H9 (cell line): Measurements from ENCODE around the gene FAM53B. TPM values are rescaled to one million over a fixed set of nuclear protein-coding genes. Genes with fewer than 3 reads are reported as not detected.

Source experiments
- DNase-seq: peaks from one replicate; pipeline ENCODE4 v3.0.0-alpha.2; 2017
- H2AFZ ChIP-seq: one replicate; pipeline ENCODE4 v1.6.1; 2013; ENCODE audit warnings: mild to moderate bottlenecking, low read length, control low read depth, moderate library complexity
- H2AK5ac ChIP-seq: 2 replicates; pipeline ENCODE4 v1.6.1; 2013; ENCODE audit warnings: low read length, control low read depth, mixed read lengths; ENCODE audit not compliant: insufficient read length
- H2BK120ac ChIP-seq: one replicate; pipeline ENCODE4 v1.6.1; 2013; ENCODE audit warnings: low read depth, mild to moderate bottlenecking, low read length, control low read depth, inconsistent platforms; ENCODE audit not compliant: poor library complexity, severe bottlenecking
- H2BK12ac ChIP-seq: 2 replicates; pipeline ENCODE4 v1.6.1; 2013; ENCODE audit warnings: low read length, control low read depth, mixed read lengths, low read depth; ENCODE audit not compliant: insufficient read length
- H2BK15ac ChIP-seq: 2 replicates; pipeline ENCODE4 v1.6.1; 2013; ENCODE audit warnings: low read depth, low read length, control low read depth
- H2BK20ac ChIP-seq: one replicate; pipeline ENCODE4 v1.6.1; 2013; ENCODE audit warnings: low read depth, mild to moderate bottlenecking, low read length, control low read depth, inconsistent platforms; ENCODE audit not compliant: poor library complexity, severe bottlenecking
- H2BK5ac ChIP-seq: 2 replicates; pipeline ENCODE4 v1.6.1; 2013; ENCODE audit warnings: low read length, control low read depth, mixed read lengths; ENCODE audit not compliant: insufficient read length
- H3K14ac ChIP-seq: 2 replicates; pipeline ENCODE4 v1.6.1; 2013; ENCODE audit warnings: low read length, control low read depth; ENCODE audit not compliant: insufficient read depth
- H3K18ac ChIP-seq: 2 replicates; pipeline ENCODE4 v1.6.1; 2013; ENCODE audit warnings: low read depth, mild to moderate bottlenecking, mixed read lengths, low read length, control low read depth; ENCODE audit not compliant: insufficient read length
- H3K23ac ChIP-seq: 2 replicates; pipeline ENCODE4 v1.6.1; 2013; ENCODE audit warnings: low read length, control low read depth, mixed read lengths, low read depth; ENCODE audit not compliant: insufficient read length
- H3K23me2 ChIP-seq: 2 replicates; pipeline ENCODE4 v1.6.1; 2013; ENCODE audit warnings: low read depth, mild to moderate bottlenecking, mixed read lengths, low read length, control low read depth; ENCODE audit not compliant: insufficient read length, poor library complexity, severe bottlenecking
- H3K27ac ChIP-seq: 2 replicates; pipeline ENCODE4 v1.5.1; 2013; ENCODE audit warnings: low read length, control low read depth, mixed read lengths, low read depth; ENCODE audit not compliant: insufficient read length
- H3K27me3 ChIP-seq: 2 replicates; pipeline ENCODE4 v1.6.1; 2013; ENCODE audit warnings: low read length, control low read depth, inconsistent platforms; ENCODE audit not compliant: insufficient read depth
- H3K4ac ChIP-seq: 2 replicates; pipeline ENCODE4 v1.6.1; 2013; ENCODE audit warnings: low read depth, mild to moderate bottlenecking, control low read depth, inconsistent platforms, low read length, moderate library complexity
- H3K4me1 ChIP-seq: 2 replicates; pipeline ENCODE4 v1.6.1; 2013; ENCODE audit warnings: low read length, control low read depth, inconsistent platforms; ENCODE audit not compliant: insufficient read depth
- H3K4me2 ChIP-seq: 2 replicates; pipeline ENCODE4 v1.6.1; 2013; ENCODE audit warnings: low read length, control low read depth, mixed read lengths; ENCODE audit not compliant: insufficient read length, insufficient read depth
- H3K56ac ChIP-seq: 2 replicates; pipeline ENCODE4 v1.6.1; 2013; ENCODE audit warnings: low read depth, mild to moderate bottlenecking, mixed read lengths, low read length, control low read depth; ENCODE audit not compliant: insufficient read length
- H3K79me1 ChIP-seq: 2 replicates; pipeline ENCODE4 v1.6.1; 2013; ENCODE audit warnings: low read depth, mild to moderate bottlenecking, moderate library complexity, low read length, control low read depth, inconsistent platforms; ENCODE audit not compliant: insufficient read depth, poor library complexity, severe bottlenecking
- H3K79me2 ChIP-seq: 2 replicates; pipeline ENCODE4 v1.6.1; 2013; ENCODE audit warnings: low read length, control low read depth, inconsistent platforms; ENCODE audit not compliant: insufficient read depth
- H3K9ac ChIP-seq: 2 replicates; pipeline ENCODE4 v1.6.1; 2013; ENCODE audit warnings: low read length, control low read depth, mixed read lengths; ENCODE audit not compliant: insufficient read length; ENCODE audit errors: extremely low read depth
- H3K9me3 ChIP-seq: one replicate; pipeline ENCODE4 v1.6.1; 2013; ENCODE audit warnings: low read depth, low read length, inconsistent platforms; ENCODE audit not compliant: control insufficient read depth
- H3T11ph ChIP-seq: one replicate; pipeline ENCODE4 v1.6.1; 2013; ENCODE audit warnings: mild to moderate bottlenecking, low read length, control low read depth, inconsistent platforms
- H4K20me1 ChIP-seq: one replicate; pipeline ENCODE4 v1.6.1; 2013; ENCODE audit not compliant: control insufficient read depth, insufficient read length, insufficient read depth
- H4K5ac ChIP-seq: 2 replicates; pipeline ENCODE4 v1.6.1; 2013; ENCODE audit warnings: low read depth, mild to moderate bottlenecking, mixed read lengths, low read length, control low read depth; ENCODE audit not compliant: insufficient read length
- H4K8ac ChIP-seq: replicated peaks from 2 replicates; pipeline ENCODE4 v1.6.1; 2013; ENCODE audit warnings: low read length, control low read depth, mixed read lengths, low read depth; ENCODE audit not compliant: insufficient read length
- H4K91ac ChIP-seq: 2 replicates; pipeline ENCODE4 v1.6.1; 2013; ENCODE audit warnings: low read depth, mild to moderate bottlenecking, moderate library complexity, mixed read lengths, low read length, control low read depth; ENCODE audit not compliant: insufficient read length
- H3K27ac Mint-ChIP-seq, 3 experiments: 2 replicates in 2 of 3; 3 replicates in 1 of 3; pipeline ENCODE4 v1.8.0; 2020 to 2021; ENCODE audit warnings: mixed read lengths in 3 of 3, mild to moderate bottlenecking in 1 of 3, moderate library complexity in 1 of 3
- H3K27me3 Mint-ChIP-seq: 2 replicates; pipeline ENCODE4 v1.8.0; 2021; ENCODE audit warnings: low read depth, mild to moderate bottlenecking, moderate library complexity, mixed read lengths
- H3K36me3 Mint-ChIP-seq, 3 experiments: 2 replicates in 2 of 3; 3 replicates in 1 of 3; pipeline ENCODE4 v1.8.0; 2020 to 2021; ENCODE audit warnings: low read depth in 3 of 3, mixed read lengths in 3 of 3; ENCODE audit not compliant: insufficient read depth in 1 of 3
- H3K4me1 Mint-ChIP-seq, 2 experiments: 2 replicates each; pipeline ENCODE4 v1.8.0; 2020; ENCODE audit warnings: mixed read lengths in 2 of 2
- H3K4me3 Mint-ChIP-seq, 2 experiments: 2 replicates in 1 of 2; 3 replicates in 1 of 2; pipeline ENCODE4 v1.8.0; 2020 to 2021; ENCODE audit warnings: mild to moderate bottlenecking in 2 of 2, mixed read lengths in 2 of 2, moderate library complexity in 1 of 2
- H3K9me3 Mint-ChIP-seq, 2 experiments: 2 replicates in 1 of 2; 3 replicates in 1 of 2; pipeline ENCODE4 v1.8.0; 2020; ENCODE audit warnings: mild to moderate bottlenecking in 2 of 2, mixed read lengths in 2 of 2, moderate library complexity in 1 of 2
- CTCF ChIP-seq: fragments of 200-600 bp; sonication (generic); conservative IDR thresholded peaks from 3 replicates; pipeline ENCODE4 v1.8.0; 2021; ENCODE audit warnings: antibody characterized with exemption, mild to moderate bottlenecking
- WGBS: extraction: QIAGEN DNeasy Blood & Tissue Kit; methylation state at CpG from one replicate; pipeline ENCODE4 v1.1.7; 2013; ENCODE audit warnings: missing lambda C conversion rate, low lambda C conversion rate, mixed read lengths; ENCODE audit not compliant: insufficient read length; ENCODE audit errors: extremely low coverage; 5-methylcytosine and 5-hydroxymethylcytosine counted together
- total RNA-seq: library from RNA; stranded (reverse); gene quantifications from 2 replicates; pipeline ENCODE4 v1.2.1, GENCODE V29; 2021

The FAM53B gene
- total RNA-seq, 1 experiment from 2014 or later, result 11.5 TPM

GRCh38 chr10:124605001-124605370 lies 139.2 kb downstream of the FAM53B start:
- no peak overlapping the region for H2BK120ac ChIP-seq
- Mint-ChIP-seq H3K27me3 (peaks cover 2% of the 10 kb centered on the region; the same call in 1 of the 2 replicates), H3K36me3 (no peaks in the 10 kb centered on the region; a peak in 1 of 7 replicates), H3K4me1 (peaks cover 4 to 9% of the 10 kb centered on the region in 2 experiments; a peak in 3 of 4 replicates), H3K27ac (peak overlapping the region in 1 of 3 experiments; percentile 8; a peak in 1 of 7 replicates), H3K9me3 (no peaks in the 10 kb centered on the region), H3K4me3 (no peak overlapping the region)
- H3K18ac ChIP-seq, result no peak overlapping the region
- no peaks in the 10 kb centered on the region for H3K23me2 ChIP-seq
- no peak overlapping the region for H2BK20ac ChIP-seq
- H2BK5ac ChIP-seq, result no peak overlapping the region
- no peak overlapping the region for H3K4me2 ChIP-seq
- H3K9me3 ChIP-seq, result no peaks in the 10 kb centered on the region
- H2AK5ac ChIP-seq, result no peak overlapping the region
- no peak overlapping the region for H3K56ac ChIP-seq
- H2BK15ac ChIP-seq, result no peak overlapping the region
- no peak for DNase-seq
- no peak overlapping the region for H3T11ph ChIP-seq
- H4K20me1 ChIP-seq, result peaks cover 3% of the 10 kb centered on the region
- H4K8ac ChIP-seq, result no peak overlapping the region
- no peak for TF ChIP-seq CTCF
- H3K79me1 ChIP-seq, result no peaks in the 10 kb centered on the region
- H4K91ac ChIP-seq, result no peak overlapping the region
- WGBS, result no CpG with 5 or more reads among the region's 8 CpGs
- no peak overlapping the region for H3K4ac ChIP-seq
- no peak overlapping the region for H3K9ac ChIP-seq
- no peak overlapping the region for H3K14ac ChIP-seq
- H3K27ac ChIP-seq, result no peak overlapping the region
- H3K4me1 ChIP-seq, result no peaks in the 10 kb centered on the region
- no peak overlapping the region for H3K23ac ChIP-seq
- no peak overlapping the region for H2BK12ac ChIP-seq
- H2AFZ ChIP-seq, result no peak overlapping the region
- H4K5ac ChIP-seq, result no peak overlapping the region
- no peaks in the 10 kb centered on the region for H3K27me3 ChIP-seq
- no peaks in the 10 kb centered on the region for H3K79me2 ChIP-seq
